Neuronal stem cell (in vitro differentiated cells): ENCODE data around the gene TRDN.
"Not testable (repeated sequence)": the region's sequence is repeated elsewhere in the genome, so short reads cannot be mapped to it uniquely, and the experiment has no call there.

ENCODE experiments used
- DNase-seq: peaks from one replicate; pipeline ENCODE4 v3.0.0-alpha.2; 2013; ENCODE audit warnings: low spot score
- H2AFZ ChIP-seq: one replicate; pipeline ENCODE4 v1.6.1; 2013; ENCODE audit warnings: mild to moderate bottlenecking, low read length, inconsistent platforms
- H2AK5ac ChIP-seq: 2 replicates; pipeline ENCODE4 v1.6.1; 2013; ENCODE audit warnings: low read depth, mild to moderate bottlenecking, inconsistent platforms, low read length, moderate library complexity, mixed read lengths
- H2BK120ac ChIP-seq: 2 replicates; pipeline ENCODE4 v1.6.1; 2013; ENCODE audit warnings: low read depth, mild to moderate bottlenecking, inconsistent platforms, low read length, moderate library complexity, mixed read lengths
- H2BK12ac ChIP-seq: one replicate; pipeline ENCODE4 v1.6.1; 2013; ENCODE audit warnings: low read length, inconsistent platforms
- H2BK15ac ChIP-seq: 2 replicates; pipeline ENCODE4 v1.6.1; 2013; ENCODE audit warnings: mild to moderate bottlenecking, low read length, inconsistent platforms, mixed read lengths
- H2BK5ac ChIP-seq: one replicate; pipeline ENCODE4 v1.6.1; 2013; ENCODE audit warnings: inconsistent platforms, mild to moderate bottlenecking, low read length, moderate library complexity
- H3K14ac ChIP-seq: one replicate; pipeline ENCODE4 v1.6.1; 2013; ENCODE audit warnings: low read length, inconsistent platforms
- H3K18ac ChIP-seq: 2 replicates; pipeline ENCODE4 v1.6.1; 2013; ENCODE audit warnings: low read length, inconsistent platforms
- H3K23ac ChIP-seq: 2 replicates; pipeline ENCODE4 v1.6.1; 2013; ENCODE audit warnings: low read depth, mild to moderate bottlenecking, mixed read lengths, low read length, inconsistent platforms; ENCODE audit not compliant: poor library complexity
- H3K27ac ChIP-seq: replicated peaks from 3 replicates; pipeline ENCODE4 v1.5.1; 2013; ENCODE audit warnings: low read length, inconsistent platforms
- H3K27me3 ChIP-seq, 3 experiments: 2 replicates each; pipeline ENCODE4 v1.6.1; 2013; ENCODE audit warnings: low read length in 3 of 3, mild to moderate bottlenecking in 2 of 3, inconsistent platforms in 1 of 3, low read depth in 1 of 3, mixed read lengths in 1 of 3, moderate library complexity in 1 of 3; ENCODE audit not compliant: control insufficient read depth in 3 of 3, insufficient read depth in 3 of 3
- H3K36me3 ChIP-seq, 2 donors: replicated peaks in 1 of 2; 2 replicates each; pipeline ENCODE4 v1.6.1; 2013; ENCODE audit warnings: low read length in 2 of 2; ENCODE audit not compliant: control insufficient read depth in 2 of 2, insufficient read depth in 2 of 2
- H3K4ac ChIP-seq: 2 replicates; pipeline ENCODE4 v1.6.1; 2013; ENCODE audit warnings: inconsistent platforms, mild to moderate bottlenecking, low read length, moderate library complexity
- H3K4me1 ChIP-seq, 2 donors: 1 replicate in 1 of 2; 2 replicates in 1 of 2; pipeline ENCODE4 v1.6.1; 2013; ENCODE audit warnings: low read length in 2 of 2, low read depth in 1 of 2; ENCODE audit not compliant: control insufficient read depth in 2 of 2, insufficient read depth in 1 of 2
- H3K4me2 ChIP-seq: one replicate; pipeline ENCODE4 v1.6.1; 2013; ENCODE audit warnings: mild to moderate bottlenecking, low read length, inconsistent platforms; ENCODE audit not compliant: insufficient read depth, poor library complexity, severe bottlenecking
- H3K4me3 ChIP-seq, 2 donors: 2 replicates each; pipeline ENCODE4 v1.5.1; 2013; ENCODE audit warnings: low read length in 2 of 2, mild to moderate bottlenecking in 2 of 2, inconsistent platforms in 1 of 2, moderate library complexity in 1 of 2
- H3K79me1 ChIP-seq: one replicate; pipeline ENCODE4 v1.6.1; 2013; ENCODE audit warnings: low read depth, mild to moderate bottlenecking, inconsistent platforms, low read length, moderate library complexity
- H3K9ac ChIP-seq: one replicate; pipeline ENCODE4 v1.6.1; 2013; ENCODE audit warnings: mild to moderate bottlenecking, low read depth, low read length, inconsistent platforms; ENCODE audit not compliant: poor library complexity
- H3K9me3 ChIP-seq, 2 donors: replicated peaks in 1 of 2; 2 replicates each; pipeline versions ENCODE3 to v1.6.1; 2013; ENCODE audit warnings: low read length in 2 of 2, mild to moderate bottlenecking in 2 of 2, inconsistent platforms in 1 of 2, low read depth in 1 of 2, mixed read lengths in 1 of 2, moderate library complexity in 1 of 2; ENCODE audit not compliant: control insufficient read depth in 2 of 2, insufficient read depth in 1 of 2
- H4K8ac ChIP-seq: one replicate; pipeline ENCODE4 v1.6.1; 2013; ENCODE audit warnings: low read depth, mild to moderate bottlenecking, inconsistent platforms, low read length, moderate library complexity
- H4K91ac ChIP-seq: one replicate; pipeline ENCODE4 v1.6.1; 2013; ENCODE audit warnings: low read length, low read depth, mild to moderate bottlenecking, inconsistent platforms; ENCODE audit not compliant: poor library complexity
- WGBS, 2 donors: extraction: QIAGEN DNeasy Blood & Tissue Kit; methylation state at CpG; one replicate each; pipeline ENCODE4 v1.1.7; 2013; ENCODE audit warnings: missing lambda C conversion rate in 2 of 2, mixed read lengths in 1 of 2; ENCODE audit not compliant: insufficient read length in 2 of 2, insufficient replicate concordance in 1 of 2; ENCODE audit errors: extremely low coverage in 2 of 2; 5-methylcytosine and 5-hydroxymethylcytosine counted together

TRDN gene

DNA sequence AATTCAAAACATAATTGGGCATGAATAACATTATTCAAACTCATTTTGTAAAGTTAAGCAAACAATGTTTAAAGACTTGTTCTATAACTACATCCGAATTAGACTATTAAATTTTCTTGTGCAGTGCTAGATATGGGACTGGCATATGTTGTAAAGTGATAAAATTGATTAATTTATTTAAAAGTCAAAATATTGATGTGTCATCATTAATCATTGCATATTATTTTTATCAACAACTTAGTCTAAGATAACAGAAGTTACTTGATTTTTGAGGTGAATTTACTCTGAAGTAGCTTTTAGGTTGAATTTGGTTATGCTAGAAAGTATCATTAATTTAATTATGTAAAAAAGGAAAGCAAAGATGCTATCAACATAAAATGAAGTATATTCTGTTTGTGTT lies 396.1 kb downstream of the TRDN start:
- no peaks in the 10 kb centered on the region for H3K79me1 ChIP-seq

DNA sequence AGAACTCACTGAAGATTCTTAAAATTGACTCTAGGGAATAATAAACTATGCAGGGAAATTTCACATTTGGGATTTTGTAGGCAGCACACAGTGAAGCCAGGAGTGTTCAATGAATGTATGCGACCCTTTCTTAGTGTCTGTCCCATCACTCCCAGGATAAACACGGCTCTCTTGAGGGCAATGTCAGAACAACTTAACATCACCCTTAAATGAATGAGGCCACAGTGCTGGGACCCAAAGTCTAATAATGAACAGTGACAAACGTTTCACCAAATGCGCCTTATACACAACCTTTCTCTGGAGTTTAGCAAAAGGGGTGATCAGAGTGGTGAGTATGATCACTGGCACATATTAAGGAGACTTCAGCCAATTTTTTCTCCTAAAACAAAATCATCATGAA lies 403.4 kb downstream of the TRDN start:
- H3K36me3 ChIP-seq, result no peaks in the 10 kb centered on the region
- no peak overlapping the region for H2BK120ac ChIP-seq
- H3K18ac ChIP-seq, result no peak overlapping the region
- no peak overlapping the region for H3K27ac ChIP-seq
- H3K27me3 ChIP-seq, result no peaks in the 10 kb centered on the region
- H3K23ac ChIP-seq, result no peak overlapping the region
- no peaks in the 10 kb centered on the region for H3K9me3 ChIP-seq
- H3K14ac ChIP-seq, result no peak overlapping the region
- H4K8ac ChIP-seq, result no peak overlapping the region
- no peak overlapping the region for H2AFZ ChIP-seq
- no peak overlapping the region for H3K4me2 ChIP-seq
- no peak overlapping the region for H3K4ac ChIP-seq
- no peak overlapping the region for H2AK5ac ChIP-seq
- H3K4me1 ChIP-seq, result no peaks in the 10 kb centered on the region
- H3K9ac ChIP-seq, result no peak overlapping the region
- H3K4me3 ChIP-seq, result no peak overlapping the region
- H4K91ac ChIP-seq, result no peak overlapping the region
- no peak overlapping the region for H2BK5ac ChIP-seq
- H2BK15ac ChIP-seq, result no peak overlapping the region
- no peak overlapping the region for H2BK12ac ChIP-seq
- H3K79me1 ChIP-seq, result no peaks in the 10 kb centered on the region
- DNase-seq, result no peak
- no CpG with 5 or more reads among the region's 4 CpGs for WGBS, 2 donors

More for the DNA sequence above, 396.1 kb downstream of the TRDN start:
- whole genome bisulfite sequencing, 2 donors, result no CpG with 5 or more reads among the region's 1 CpG
- Histone ChIP-seq H3K23ac (no peak overlapping the region), H3K9ac (no peak overlapping the region), H2BK5ac (no peak overlapping the region), H3K27me3 (no peaks in the 10 kb centered on the region), H4K91ac (no peak overlapping the region), H3K4me2 (no peak overlapping the region), H3K14ac (no peak overlapping the region), H2BK15ac (no peak overlapping the region), H3K36me3 (no peaks in the 10 kb centered on the region), H3K4me3 (no peak overlapping the region), H3K4ac (no peak overlapping the region), H3K4me1 (no peaks in the 10 kb centered on the region), H2AK5ac (no peak overlapping the region), H4K8ac (no peak overlapping the region), H2BK12ac (no peak overlapping the region), H3K9me3 (peaks cover 0 to 3% of the 10 kb centered on the region in 2 donors), H3K18ac (no peak overlapping the region), H2AFZ (no peak overlapping the region), H2BK120ac (no peak overlapping the region), H3K27ac (no peak overlapping the region)
- no peak for DNase-seq

DNA sequence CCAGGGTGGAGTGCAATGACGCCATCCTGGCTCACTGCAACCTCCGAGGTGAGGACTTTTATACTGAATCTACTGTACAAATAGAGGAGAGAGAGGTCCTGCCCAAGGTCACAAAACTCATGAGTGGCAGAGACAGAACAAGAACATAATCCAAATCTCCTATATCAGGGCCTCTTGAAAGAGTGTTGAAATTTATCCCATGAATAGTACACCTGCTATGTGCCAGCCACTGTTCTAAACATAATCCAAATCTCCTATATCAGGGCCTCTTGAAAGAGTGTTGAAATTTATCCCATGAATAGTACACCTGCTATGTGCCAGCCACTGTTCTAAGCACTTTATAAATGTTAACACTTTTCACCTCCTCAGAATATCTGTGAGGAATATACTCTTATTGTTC lies 409.0 kb downstream of the TRDN start:
- H2AFZ ChIP-seq, H2BK120ac ChIP-seq, H3K9ac ChIP-seq, H2AK5ac ChIP-seq, H3K4me3 ChIP-seq, DNase-seq, H3K18ac ChIP-seq, H3K4me1 ChIP-seq, H2BK5ac ChIP-seq, H3K4me2 ChIP-seq, H3K36me3 ChIP-seq, H4K91ac ChIP-seq, H3K27ac ChIP-seq, H3K27me3 ChIP-seq, H3K9me3 ChIP-seq, H3K14ac ChIP-seq, H3K23ac ChIP-seq, H3K4ac ChIP-seq, H4K8ac ChIP-seq, H3K79me1 ChIP-seq, H2BK15ac ChIP-seq, H2BK12ac ChIP-seq: not testable (repeated sequence)
- no CpG with 5 or more reads among the region's 2 CpGs for WGBS, 2 donors

DNA sequence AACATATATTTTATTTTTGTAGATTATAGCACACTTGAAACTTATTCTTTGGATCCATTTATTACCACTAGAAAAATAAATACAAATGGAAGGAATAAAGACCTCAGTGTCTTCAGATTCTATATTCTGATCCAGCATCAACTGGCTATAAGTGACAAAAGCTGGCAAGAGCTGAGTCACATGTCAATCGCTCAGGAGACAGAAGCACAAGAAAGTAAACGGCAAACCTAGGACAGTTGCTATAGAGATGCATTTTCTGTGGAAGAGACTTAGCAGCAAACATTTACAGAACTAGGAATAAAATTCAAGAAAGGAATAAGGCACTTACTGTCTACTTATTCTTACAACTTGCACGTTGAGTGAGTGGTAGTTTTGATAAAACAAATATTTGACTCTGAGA lies 410.4 kb downstream of the TRDN start:
- H3K9ac ChIP-seq, result no peak overlapping the region
- H2BK15ac ChIP-seq, result no peak overlapping the region
- H3K18ac ChIP-seq, result no peak overlapping the region
- H3K4me2 ChIP-seq, result no peak overlapping the region
- DNase-seq, result no peak
- no peak overlapping the region for H3K27ac ChIP-seq
- WGBS, 2 donors, result no CpG with 5 or more reads among the region's 3 CpGs
- H2AK5ac ChIP-seq, result no peak overlapping the region
- no peaks in the 10 kb centered on the region for H3K27me3 ChIP-seq
- no peak overlapping the region for H2BK12ac ChIP-seq
- no peak overlapping the region for H3K14ac ChIP-seq
- no peaks in the 10 kb centered on the region for H3K9me3 ChIP-seq
- no peak overlapping the region for H3K4ac ChIP-seq
- no peak overlapping the region for H3K23ac ChIP-seq
- peaks cover 0 to 4% of the 10 kb centered on the region in 2 donors for H3K4me1 ChIP-seq
- no peak overlapping the region for H4K8ac ChIP-seq
- H3K36me3 ChIP-seq, result no peaks in the 10 kb centered on the region
- no peaks in the 10 kb centered on the region for H3K79me1 ChIP-seq
- no peak overlapping the region for H2BK5ac ChIP-seq
- no peak overlapping the region for H4K91ac ChIP-seq
- peak overlapping the region; percentile 51 for H2AFZ ChIP-seq
- H3K4me3 ChIP-seq, result no peak overlapping the region
- H2BK120ac ChIP-seq, result no peak overlapping the region
